Lower leg skin (tissue), 3 donors: Measurements from ENCODE around the gene TMEM114.

Source experiments
- POLR2A ChIP-seq, 2 donors: fragments of 450-650 bp; IDR thresholded peaks; one replicate each; pipeline ENCODE4 v1.6.1; 2016 to 2017; ENCODE audit warnings: antibody characterized with exemption in 2 of 2, mild to moderate bottlenecking in 1 of 2, moderate library complexity in 1 of 2
- TF ChIP-seq, protein P1 (sequence below), 3 donors: fragments of 450-650 bp; IDR thresholded peaks; one replicate each; pipeline ENCODE4 v1.5.1; 2016; ENCODE audit warnings: antibody characterized with exemption in 3 of 3, mild to moderate bottlenecking in 3 of 3, moderate library complexity in 2 of 3

DNA sequence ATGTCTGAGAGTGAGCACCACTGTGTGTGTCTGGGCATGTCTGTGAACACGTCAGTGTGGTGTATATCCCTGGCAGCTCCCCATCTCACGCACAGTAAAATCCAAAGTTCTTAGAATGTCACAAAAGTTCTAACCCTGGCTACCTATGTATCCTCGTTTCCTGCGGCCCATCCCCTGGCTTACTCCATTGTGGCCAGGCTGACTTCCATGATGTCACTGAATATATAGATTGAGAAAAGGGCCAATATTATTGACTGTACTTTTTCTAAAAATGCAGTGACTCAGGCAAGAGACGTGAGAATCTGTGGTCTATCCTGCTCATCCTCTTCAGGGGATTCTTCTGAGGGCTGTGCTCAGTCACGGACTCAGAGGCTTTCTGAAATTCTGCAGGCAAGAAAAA lies 30.2 kb upstream of the TMEM114 start:
- TF ChIP-seq, protein P1, sequence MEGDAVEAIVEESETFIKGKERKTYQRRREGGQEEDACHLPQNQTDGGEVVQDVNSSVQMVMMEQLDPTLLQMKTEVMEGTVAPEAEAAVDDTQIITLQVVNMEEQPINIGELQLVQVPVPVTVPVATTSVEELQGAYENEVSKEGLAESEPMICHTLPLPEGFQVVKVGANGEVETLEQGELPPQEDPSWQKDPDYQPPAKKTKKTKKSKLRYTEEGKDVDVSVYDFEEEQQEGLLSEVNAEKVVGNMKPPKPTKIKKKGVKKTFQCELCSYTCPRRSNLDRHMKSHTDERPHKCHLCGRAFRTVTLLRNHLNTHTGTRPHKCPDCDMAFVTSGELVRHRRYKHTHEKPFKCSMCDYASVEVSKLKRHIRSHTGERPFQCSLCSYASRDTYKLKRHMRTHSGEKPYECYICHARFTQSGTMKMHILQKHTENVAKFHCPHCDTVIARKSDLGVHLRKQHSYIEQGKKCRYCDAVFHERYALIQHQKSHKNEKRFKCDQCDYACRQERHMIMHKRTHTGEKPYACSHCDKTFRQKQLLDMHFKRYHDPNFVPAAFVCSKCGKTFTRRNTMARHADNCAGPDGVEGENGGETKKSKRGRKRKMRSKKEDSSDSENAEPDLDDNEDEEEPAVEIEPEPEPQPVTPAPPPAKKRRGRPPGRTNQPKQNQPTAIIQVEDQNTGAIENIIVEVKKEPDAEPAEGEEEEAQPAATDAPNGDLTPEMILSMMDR (IDR thresholded peaks at IDR 0.05), result no peak
- no peak for TF ChIP-seq POLR2A (IDR thresholded peaks at IDR 0.05)
